Bronchial epithelial cell (primary cell): ENCODE data around the gene TMEM214. TPM values are rescaled to one million over a fixed set of nuclear protein-coding genes. Genes with fewer than 3 reads are reported as not detected.

Experiments
- DNase-seq: peaks from one replicate; pipeline ENCODE4 v3.0.0-alpha.2; 2010; ENCODE audit warnings: low read depth
- FAIRE-seq: peaks from 2 replicates; lab custom pipeline; 2011; peaks lifted over from hg19 to GRCh38; lab: Jason Lieb, UNC
- H3K27me3 ChIP-seq: 2 replicates; pipeline ENCODE4 v1.5.1; 2011; ENCODE audit warnings: low read length; ENCODE audit not compliant: control insufficient read depth, insufficient read depth
- H3K36me3 ChIP-seq: 2 replicates; pipeline ENCODE4 v1.5.1; 2011; ENCODE audit warnings: low read length; ENCODE audit not compliant: control insufficient read depth, insufficient read depth
- H3K4me3 ChIP-seq: 2 replicates; pipeline ENCODE4 v1.5.1; 2011; ENCODE audit warnings: mild to moderate bottlenecking, low read depth, low read length, control low read depth
- total RNA-seq: library from RNA; depleted of rRNA; stranded (reverse); fragments of >200 nt; gene quantifications from 2 replicates; pipeline ENCODE4 v1.2.1, GENCODE V29; 2014
- TF ChIP-seq, protein P1 (sequence below): IDR thresholded peaks from 2 replicates; pipeline ENCODE4 v1.5.1; 2011; ENCODE audit warnings: mild to moderate bottlenecking, moderate library complexity, low read length, control low read depth, inconsistent platforms; ENCODE audit not compliant: insufficient read depth, severe bottlenecking

The TMEM214 gene
- total RNA-seq, 1 donor from 2014 or later, result 15.8 TPM

DNA sequence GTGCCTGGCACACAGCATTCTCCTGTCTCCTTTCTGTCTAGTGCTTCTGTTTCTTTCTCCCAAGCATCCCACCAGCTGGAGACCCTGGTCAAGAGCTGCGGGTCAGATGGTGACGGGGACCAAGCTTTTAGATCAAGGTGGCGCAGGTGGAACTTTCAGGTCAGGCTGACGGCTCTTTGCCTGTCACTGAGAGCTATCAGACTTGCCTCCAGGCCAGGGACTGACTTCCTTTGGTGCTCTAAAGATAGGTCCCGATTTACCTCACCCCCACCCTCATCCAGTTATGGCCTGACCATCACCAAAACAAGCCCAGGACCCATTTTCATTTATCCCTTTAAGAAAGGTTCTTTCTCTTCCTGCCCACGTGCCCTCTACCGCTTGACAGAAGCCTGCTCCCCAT, 44.5 kb downstream of the TMEM214 start:
- no peak for FAIRE-seq
- Histone ChIP-seq H3K27me3 (no peaks in the 10 kb centered on the region), H3K4me3 (no peak overlapping the region), H3K36me3 (no peaks in the 10 kb centered on the region)
- no peak for DNase-seq
- TF ChIP-seq, protein P1, sequence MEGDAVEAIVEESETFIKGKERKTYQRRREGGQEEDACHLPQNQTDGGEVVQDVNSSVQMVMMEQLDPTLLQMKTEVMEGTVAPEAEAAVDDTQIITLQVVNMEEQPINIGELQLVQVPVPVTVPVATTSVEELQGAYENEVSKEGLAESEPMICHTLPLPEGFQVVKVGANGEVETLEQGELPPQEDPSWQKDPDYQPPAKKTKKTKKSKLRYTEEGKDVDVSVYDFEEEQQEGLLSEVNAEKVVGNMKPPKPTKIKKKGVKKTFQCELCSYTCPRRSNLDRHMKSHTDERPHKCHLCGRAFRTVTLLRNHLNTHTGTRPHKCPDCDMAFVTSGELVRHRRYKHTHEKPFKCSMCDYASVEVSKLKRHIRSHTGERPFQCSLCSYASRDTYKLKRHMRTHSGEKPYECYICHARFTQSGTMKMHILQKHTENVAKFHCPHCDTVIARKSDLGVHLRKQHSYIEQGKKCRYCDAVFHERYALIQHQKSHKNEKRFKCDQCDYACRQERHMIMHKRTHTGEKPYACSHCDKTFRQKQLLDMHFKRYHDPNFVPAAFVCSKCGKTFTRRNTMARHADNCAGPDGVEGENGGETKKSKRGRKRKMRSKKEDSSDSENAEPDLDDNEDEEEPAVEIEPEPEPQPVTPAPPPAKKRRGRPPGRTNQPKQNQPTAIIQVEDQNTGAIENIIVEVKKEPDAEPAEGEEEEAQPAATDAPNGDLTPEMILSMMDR, result no peak

DNA sequence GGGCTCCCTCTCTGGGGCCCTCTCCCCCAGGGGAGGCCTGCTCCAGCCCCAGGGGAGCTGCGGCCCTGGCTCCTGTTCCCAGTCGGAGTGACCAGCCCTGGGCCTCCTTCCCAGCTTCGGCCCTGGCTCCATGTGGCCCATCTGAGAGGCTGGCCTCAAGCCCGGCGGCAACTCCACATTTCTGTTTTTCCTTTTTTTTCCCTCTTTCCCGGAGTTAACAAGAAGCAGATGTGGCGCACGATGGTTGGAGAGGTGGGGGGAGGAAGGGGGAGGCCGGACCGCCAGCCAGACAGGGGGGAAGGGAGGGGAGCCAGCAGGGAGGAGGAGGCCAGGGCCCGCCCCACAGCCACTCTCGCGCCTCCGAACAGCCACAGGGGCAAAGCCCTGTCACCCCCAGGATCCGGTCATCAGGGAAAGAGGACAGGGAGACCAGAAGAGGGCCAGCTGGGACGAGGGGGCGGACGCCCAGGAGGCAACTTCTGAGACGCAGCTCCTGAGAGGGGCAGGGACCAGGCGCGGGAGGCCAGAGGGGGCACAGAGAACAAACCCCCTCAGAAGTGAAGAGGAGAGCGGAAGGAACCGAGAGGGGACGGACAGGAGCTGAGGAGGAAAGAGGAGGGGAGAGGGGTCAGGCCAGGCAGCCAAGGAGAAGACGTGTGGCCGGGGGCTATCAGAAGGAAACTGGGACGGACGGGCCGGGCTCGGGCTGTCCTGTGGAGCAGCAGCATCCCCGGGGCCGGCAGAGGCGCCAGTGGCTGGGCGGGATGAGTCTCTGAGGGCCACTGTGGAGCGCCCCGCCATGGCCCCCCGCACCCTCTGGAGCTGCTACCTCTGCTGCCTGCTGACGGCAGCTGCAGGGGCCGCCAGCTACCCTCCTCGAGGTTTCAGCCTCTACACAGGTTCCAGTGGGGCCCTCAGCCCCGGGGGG, 45.8 kb downstream of the TMEM214 start, which contains the start of gene EMILIN1:
EMILIN1 (plus strand) TSS at position 349 of the 928 bp plus-strand sequence; CDS start at position 800, 451 bp downstream.
- TF ChIP-seq, protein P1, result no peak
- Histone ChIP-seq H3K36me3 (no peaks in the 10 kb centered on the region), H3K4me3 (no peak within 1 kb of the TSS), H3K27me3 (no peaks in the 10 kb centered on the region)
- DNase-seq (no peak), FAIRE-seq (no peak)

- H3K4me3 ChIP-seq, result no peak overlapping the region
- FAIRE-seq (no peak), DNase-seq (no peak)
- H3K27me3 ChIP-seq, result no peaks in the 10 kb centered on the region
- no peaks in the 10 kb centered on the region for H3K36me3 ChIP-seq
- TF ChIP-seq, protein P1, result no peak
Measured at GRCh38 chr2:27079233-27080139, 46.7 kb downstream of the TMEM214 start.

DNA sequence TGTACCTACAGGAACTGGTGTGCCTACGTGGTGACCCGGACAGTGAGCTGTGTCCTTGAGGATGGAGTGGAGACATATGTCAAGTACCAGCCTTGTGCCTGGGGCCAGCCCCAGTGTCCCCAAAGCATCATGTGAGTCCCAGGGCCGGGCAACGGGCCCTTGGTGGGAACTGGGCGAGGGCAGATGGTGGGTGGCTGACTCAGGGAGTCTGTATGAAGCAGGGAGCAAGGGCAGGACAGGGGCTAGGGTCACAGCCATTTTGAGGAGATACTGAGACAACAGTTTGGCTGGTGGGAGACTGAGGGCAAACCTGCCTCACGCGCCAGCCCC, 47.3 kb downstream of the TMEM214 start:
- no peak for FAIRE-seq
- H3K27me3 ChIP-seq, result no peaks in the 10 kb centered on the region
- no peaks in the 10 kb centered on the region for H3K36me3 ChIP-seq
- no peak for DNase-seq
- no peak overlapping the region for H3K4me3 ChIP-seq
- TF ChIP-seq, protein P1, result no peak

DNA sequence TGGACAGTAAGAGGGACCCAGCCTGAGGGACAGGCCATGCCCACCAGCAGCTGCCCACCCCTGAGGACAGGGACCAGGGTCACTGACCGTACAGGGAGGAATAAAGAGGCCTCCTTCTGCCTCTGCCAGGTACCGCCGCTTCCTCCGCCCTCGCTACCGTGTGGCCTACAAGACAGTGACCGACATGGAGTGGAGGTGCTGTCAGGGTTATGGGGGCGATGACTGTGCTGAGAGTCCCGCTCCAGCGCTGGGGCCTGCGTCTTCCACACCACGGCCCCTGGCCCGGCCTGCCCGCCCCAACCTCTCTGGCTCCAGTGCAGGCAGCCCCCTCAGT, 47.8 kb downstream of the TMEM214 start:
- no peaks in the 10 kb centered on the region for H3K36me3 ChIP-seq
- no peaks in the 10 kb centered on the region for H3K27me3 ChIP-seq
- no peak overlapping the region for H3K4me3 ChIP-seq
- FAIRE-seq (no peak), DNase-seq (no peak)
- TF ChIP-seq, protein P1, result no peak
